Dendritic cell treated with granulocyte-macrophage colony-stimulating factor and Interleukin-4, amounts not matched to agents 40 ng/mL and 50 ng/mL, for 4 days (primary cell): ENCODE data around the gene GAST.

Source experiments
- H3K27ac Mint-ChIP-seq: one replicate; pipeline ENCODE4 v1.8.0; 2022; ENCODE audit warnings: mild to moderate bottlenecking, mixed read lengths
- H3K27me3 Mint-ChIP-seq: one replicate; pipeline ENCODE4 v1.8.0; 2022; ENCODE audit warnings: mild to moderate bottlenecking, mixed read lengths
- H3K36me3 Mint-ChIP-seq: one replicate; pipeline ENCODE4 v1.8.0; 2022; ENCODE audit warnings: low read depth, mixed read lengths
- H3K4me1 Mint-ChIP-seq: one replicate; pipeline ENCODE4 v1.8.0; 2022; ENCODE audit warnings: low read depth, mixed read lengths
- H3K4me3 Mint-ChIP-seq: one replicate; pipeline ENCODE4 v1.8.0; 2022; ENCODE audit warnings: mild to moderate bottlenecking, moderate library complexity, mixed read lengths
- H3K9me3 Mint-ChIP-seq: one replicate; pipeline ENCODE4 v1.8.0; 2022; ENCODE audit warnings: mixed read lengths
- intact Hi-C: fragments of 100-400 bp; cut with micrococcal nuclease; formaldehyde crosslinking; loops from one replicate; pipeline ENCODE4 v1.15.0; 2022

GAST gene

GRCh38 chr17:41734949-41735313 lies 22.8 kb downstream of the GAST start:
- H3K27ac Mint-ChIP-seq = no peak overlapping the region
- intact Hi-C loops = loop anchor here (10.0 kb wide), 1 partner anchor 130 kb away; the partner anchor contains the start of gene KLHL11
- peaks cover 87% of the 10 kb centered on the region for H3K27me3 Mint-ChIP-seq
- H3K36me3 Mint-ChIP-seq = no peaks in the 10 kb centered on the region
- peaks cover 33% of the 10 kb centered on the region for H3K4me1 Mint-ChIP-seq
- H3K4me3 Mint-ChIP-seq = no peak overlapping the region
- no peaks in the 10 kb centered on the region for H3K9me3 Mint-ChIP-seq

GRCh38 chr17:41735744-41736143 lies 23.6 kb downstream of the GAST start:
- H3K27me3 Mint-ChIP-seq = peaks cover 80% of the 10 kb centered on the region
- H3K27ac Mint-ChIP-seq = no peak overlapping the region
- intact Hi-C loops = loop anchor here (10.0 kb wide), 1 partner anchor 129 kb away; the partner anchor contains the start of gene KLHL11
- H3K36me3 Mint-ChIP-seq = no peaks in the 10 kb centered on the region
- no peaks in the 10 kb centered on the region for H3K9me3 Mint-ChIP-seq
- peaks cover 27% of the 10 kb centered on the region for H3K4me1 Mint-ChIP-seq
- no peak overlapping the region for H3K4me3 Mint-ChIP-seq

DNA sequence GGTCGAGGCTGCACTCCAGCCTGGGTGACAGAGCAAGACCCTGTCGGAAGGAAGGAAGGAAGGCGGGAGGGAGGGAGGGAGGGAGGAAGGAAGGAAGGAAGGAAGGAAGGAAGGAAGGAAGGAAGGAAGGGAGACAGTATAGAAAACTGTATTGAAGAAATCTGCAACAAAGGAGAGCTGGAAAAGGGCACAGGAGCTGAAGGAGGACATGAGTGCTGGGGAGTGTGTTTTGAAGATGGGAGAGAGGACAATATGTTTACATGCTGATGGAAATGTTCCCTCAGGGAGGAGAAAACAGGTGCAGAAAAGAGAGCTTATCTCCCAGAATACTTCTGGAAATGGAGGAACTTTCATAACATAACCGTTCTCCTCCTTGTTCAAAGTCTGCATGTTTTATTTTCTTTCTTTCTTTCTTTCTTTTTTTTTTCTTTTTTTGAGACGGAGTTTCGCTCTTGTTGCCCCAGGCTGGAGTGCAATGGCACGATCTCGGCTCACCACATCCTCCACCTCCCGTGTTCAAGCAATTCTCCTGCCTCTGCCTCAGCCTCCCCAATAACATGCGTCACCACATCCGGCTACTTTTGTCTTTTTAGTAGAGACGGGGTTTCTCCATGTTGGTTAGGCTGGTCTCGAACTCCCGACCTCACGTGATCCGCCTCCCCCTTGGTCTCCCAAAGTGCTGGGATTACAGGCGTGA lies 25.0 kb downstream of the GAST start:
- Mint-ChIP-seq H3K27ac (no peak overlapping the region), H3K36me3 (no peaks in the 10 kb centered on the region), H3K4me1 (peaks cover 18% of the 10 kb centered on the region), H3K4me3 (no peak overlapping the region), H3K27me3 (peaks cover 66% of the 10 kb centered on the region), H3K9me3 (no peaks in the 10 kb centered on the region)
- intact Hi-C loops = loop anchor here (10.0 kb wide), 1 partner anchor 128 kb away; the partner anchor contains the start of gene KLHL11

DNA sequence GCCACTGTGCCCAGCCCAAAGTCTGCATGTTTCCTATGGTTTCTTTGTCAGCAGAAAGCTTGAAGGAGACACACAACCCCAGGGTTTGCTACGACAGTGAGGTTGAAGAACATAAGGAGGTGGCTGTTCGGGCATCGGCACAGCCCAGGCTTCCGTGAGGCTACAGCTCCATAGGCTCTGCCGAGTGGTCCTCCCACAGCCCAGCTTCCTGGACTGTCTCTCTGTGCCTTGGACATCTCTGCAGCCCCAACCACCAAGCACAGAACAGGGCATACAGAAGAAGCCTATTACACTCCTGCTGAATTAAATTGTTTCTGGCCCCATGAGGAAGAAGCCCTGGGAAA lies 25.5 kb downstream of the GAST start:
- intact Hi-C loops = loop anchor here (1.0 to 10.0 kb wide), 2 partner anchors 64 to 127 kb away; partner anchors contain the start of gene KLHL11
- no peak overlapping the region for H3K4me3 Mint-ChIP-seq
- no peaks in the 10 kb centered on the region for H3K9me3 Mint-ChIP-seq
- H3K4me1 Mint-ChIP-seq = peaks cover 18% of the 10 kb centered on the region
- no peak overlapping the region for H3K27ac Mint-ChIP-seq
- H3K27me3 Mint-ChIP-seq = peaks cover 62% of the 10 kb centered on the region
- no peaks in the 10 kb centered on the region for H3K36me3 Mint-ChIP-seq

GRCh38 chr17:41738077-41738800 lies 26.1 kb downstream of the GAST start:
- Mint-ChIP-seq H3K36me3 (no peaks in the 10 kb centered on the region), H3K27ac (no peak overlapping the region), H3K4me3 (no peak overlapping the region), H3K9me3 (no peaks in the 10 kb centered on the region), H3K4me1 (peaks cover 18% of the 10 kb centered on the region), H3K27me3 (peaks cover 56% of the 10 kb centered on the region)
- intact Hi-C loops = loop anchor here (1.0 to 10.0 kb wide), 2 partner anchors 63 to 127 kb away; partner anchors contain the start of gene KLHL11

GRCh38 chr17:41738801-41739112 lies 26.6 kb downstream of the GAST start:
- Mint-ChIP-seq H3K4me3 (no peak overlapping the region), H3K27ac (no peak overlapping the region), H3K36me3 (no peaks in the 10 kb centered on the region), H3K27me3 (peaks cover 52% of the 10 kb centered on the region), H3K4me1 (peaks cover 14% of the 10 kb centered on the region), H3K9me3 (no peaks in the 10 kb centered on the region)
- intact Hi-C loops = loop anchor here (1.0 to 10.0 kb wide), 2 partner anchors 63 to 126 kb away; partner anchors contain the start of gene KLHL11

DNA sequence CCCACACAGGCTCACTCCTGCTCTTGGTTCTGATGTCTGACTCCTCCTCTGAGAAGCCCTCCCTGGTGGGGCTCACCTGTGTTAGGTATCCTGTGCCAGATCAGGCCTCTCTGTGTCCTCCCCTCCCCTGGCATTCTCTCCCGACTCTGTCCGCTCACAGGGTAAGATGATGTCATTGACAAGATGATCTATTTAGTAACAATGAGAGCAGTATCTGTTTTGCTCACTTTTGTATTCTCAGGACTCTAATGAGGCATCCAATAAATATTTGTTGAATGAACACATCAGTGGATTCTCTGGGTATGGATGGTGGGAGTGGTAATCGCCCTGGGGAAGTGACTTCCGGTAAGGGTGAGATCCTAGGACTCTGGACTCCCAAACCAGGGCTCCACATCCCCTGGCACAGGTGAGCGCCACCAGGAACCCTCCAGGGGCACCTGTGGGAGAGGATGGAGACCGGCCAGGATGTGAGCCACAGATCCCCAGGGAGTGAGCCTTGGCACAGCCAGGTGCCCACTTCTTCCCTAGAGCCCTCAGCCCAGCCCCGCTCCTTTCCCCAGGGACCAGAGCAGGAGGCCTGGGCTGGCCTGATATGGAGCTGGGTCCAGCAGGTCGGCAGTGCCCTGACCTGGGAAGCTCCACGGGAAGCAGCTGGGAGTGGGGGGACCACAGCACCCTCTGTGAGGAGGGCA lies 27.7 kb downstream of the GAST start:
- Mint-ChIP-seq H3K4me3 (no peak overlapping the region), H3K27ac (no peak overlapping the region), H3K27me3 (peaks cover 41% of the 10 kb centered on the region), H3K4me1 (peaks cover 3% of the 10 kb centered on the region), H3K36me3 (no peaks in the 10 kb centered on the region), H3K9me3 (no peaks in the 10 kb centered on the region)
- intact Hi-C loops = loop anchor here (10.0 kb wide), 1 partner anchor 125 kb away; the partner anchor contains the start of gene KLHL11

GRCh38 chr17:41740506-41740905 lies 28.4 kb downstream of the GAST start:
- no peaks in the 10 kb centered on the region for H3K9me3 Mint-ChIP-seq
- intact Hi-C loops = no loop called here
- H3K36me3 Mint-ChIP-seq = no peaks in the 10 kb centered on the region
- H3K4me3 Mint-ChIP-seq = no peak overlapping the region
- no peak overlapping the region for H3K27ac Mint-ChIP-seq
- no peaks in the 10 kb centered on the region for H3K4me1 Mint-ChIP-seq
- peaks cover 35% of the 10 kb centered on the region for H3K27me3 Mint-ChIP-seq

GRCh38 chr17:41741709-41742108 lies 29.6 kb downstream of the GAST start:
- Mint-ChIP-seq H3K36me3 (no peaks in the 10 kb centered on the region), H3K4me1 (no peaks in the 10 kb centered on the region), H3K27me3 (peaks cover 25% of the 10 kb centered on the region), H3K9me3 (no peaks in the 10 kb centered on the region), H3K4me3 (no peak overlapping the region), H3K27ac (no peak overlapping the region)
- intact Hi-C loops = no loop called here

DNA sequence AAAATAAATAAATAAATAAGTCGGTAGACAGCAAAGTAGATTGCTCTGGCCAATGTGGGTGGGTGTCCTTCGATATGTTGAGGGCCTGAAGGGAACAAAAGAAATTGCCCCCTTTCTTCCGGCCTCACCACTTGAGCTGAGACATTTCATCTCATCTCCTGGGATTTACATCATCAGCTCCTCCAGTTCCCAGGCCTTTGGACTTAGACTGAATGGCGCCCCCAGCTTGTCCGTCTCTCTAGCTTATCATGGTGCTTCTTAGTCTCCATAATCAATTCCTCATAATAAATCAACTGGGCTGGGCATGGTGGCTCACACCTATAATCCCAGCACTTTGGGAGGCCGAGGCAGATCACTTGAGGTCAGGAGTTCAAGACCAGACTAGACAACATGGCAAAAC lies 36.1 kb downstream of the GAST start:
- no peak overlapping the region for H3K27ac Mint-ChIP-seq
- peaks cover 2% of the 10 kb centered on the region for H3K27me3 Mint-ChIP-seq
- peaks cover 6% of the 10 kb centered on the region for H3K36me3 Mint-ChIP-seq
- H3K4me1 Mint-ChIP-seq = no peaks in the 10 kb centered on the region
- intact Hi-C loops = no loop called here
- no peaks in the 10 kb centered on the region for H3K9me3 Mint-ChIP-seq
- H3K4me3 Mint-ChIP-seq = no peak overlapping the region

DNA sequence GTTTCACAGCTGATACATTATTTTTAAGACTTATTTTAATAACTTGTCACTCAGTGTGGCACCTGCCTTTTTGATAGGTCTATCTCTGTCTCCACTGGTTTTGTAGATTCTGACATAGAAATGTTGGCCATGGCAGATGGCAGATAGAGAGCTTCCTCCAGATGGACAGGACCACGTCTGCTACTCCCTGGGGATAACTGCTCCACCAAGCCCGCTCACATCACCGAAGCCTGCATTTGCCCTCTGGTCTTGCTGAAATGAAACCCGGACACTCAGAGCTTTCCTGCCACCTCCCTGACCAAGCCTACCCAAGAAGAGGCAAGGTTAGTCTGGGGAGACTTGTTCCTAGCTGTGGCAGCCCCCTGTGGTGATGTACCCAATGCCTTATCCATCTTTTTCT lies 38.7 kb downstream of the GAST start:
- intact Hi-C loops = no loop called here
- Mint-ChIP-seq H3K4me1 (no peaks in the 10 kb centered on the region), H3K27ac (no peak overlapping the region), H3K27me3 (peaks cover 2% of the 10 kb centered on the region), H3K36me3 (peaks cover 31% of the 10 kb centered on the region), H3K9me3 (no peaks in the 10 kb centered on the region), H3K4me3 (no peak overlapping the region)

DNA sequence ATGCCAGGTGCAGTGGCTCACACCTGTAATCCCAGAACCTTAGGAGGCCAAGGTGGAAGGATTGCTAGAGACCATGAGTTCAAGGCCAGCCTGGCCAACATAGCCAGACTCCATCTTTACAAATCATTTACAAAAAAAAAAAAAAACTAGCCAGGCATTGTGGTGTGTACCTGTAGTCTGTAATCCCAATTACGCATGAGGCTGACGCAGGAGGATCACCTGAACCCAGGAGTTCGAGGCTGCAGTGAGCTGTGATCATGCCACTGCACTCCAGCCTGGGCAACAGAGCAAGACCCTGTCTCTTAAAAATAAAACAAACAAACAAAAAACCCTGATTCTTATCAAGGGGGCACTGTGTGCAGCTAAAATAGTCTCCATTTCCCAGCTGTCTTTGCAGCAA lies 39.2 kb downstream of the GAST start:
- Mint-ChIP-seq H3K9me3 (no peaks in the 10 kb centered on the region), H3K27me3 (peaks cover 2% of the 10 kb centered on the region), H3K4me1 (no peaks in the 10 kb centered on the region), H3K4me3 (no peak overlapping the region), H3K36me3 (peaks cover 35% of the 10 kb centered on the region), H3K27ac (no peak overlapping the region)
- intact Hi-C loops = no loop called here

- intact Hi-C loops = no loop called here
- Mint-ChIP-seq H3K4me3 (no peak overlapping the region), H3K27ac (no peak overlapping the region), H3K36me3 (peaks cover 63% of the 10 kb centered on the region), H3K4me1 (no peaks in the 10 kb centered on the region), H3K9me3 (no peaks in the 10 kb centered on the region), H3K27me3 (no peaks in the 10 kb centered on the region)
Measured at GRCh38 chr17:41754066-41754465, 41.9 kb downstream of the GAST start.

DNA sequence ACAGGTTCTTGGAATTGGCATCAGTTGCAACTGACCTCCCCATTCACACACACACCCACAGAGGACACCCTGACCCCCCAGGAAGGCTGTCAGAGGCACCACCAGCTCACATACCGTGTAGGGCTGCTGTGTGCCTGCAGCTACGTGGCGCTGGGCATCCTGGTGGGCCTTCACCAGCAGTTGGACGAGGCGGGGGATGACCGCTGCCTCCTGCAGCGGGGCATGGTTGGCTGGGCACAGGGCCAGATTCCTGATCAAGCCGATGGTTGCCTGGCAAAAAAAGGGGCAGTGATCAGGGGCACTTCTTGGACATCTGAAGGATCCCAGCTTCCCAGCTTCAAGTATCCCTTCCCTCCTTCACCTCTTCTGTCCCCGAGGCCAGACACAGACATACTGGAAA lies 46.5 kb downstream of the GAST start:
- Mint-ChIP-seq H3K36me3 (peaks cover 96% of the 10 kb centered on the region), H3K27me3 (no peaks in the 10 kb centered on the region), H3K9me3 (no peaks in the 10 kb centered on the region), H3K27ac (no peak overlapping the region), H3K4me3 (no peak overlapping the region), H3K4me1 (no peaks in the 10 kb centered on the region)
- intact Hi-C loops = no loop called here
